Transverse colon (tissue), 4 donors: ENCODE measurements around the gene PPP1R14B.

Source experiments
- EP300 ChIP-seq: sonication (generic); formaldehyde crosslinking; IDR thresholded peaks from one replicate; pipeline ENCODE4 v1.6.1; 2017; ENCODE audit warnings: antibody characterized with exemption, low read depth
- POLR2A ChIP-seq: fragments of 450-650 bp; IDR thresholded peaks from one replicate; pipeline ENCODE4 v1.6.1; 2016; ENCODE audit warnings: antibody characterized with exemption, mild to moderate bottlenecking, moderate library complexity
- POLR2AphosphoS5 ChIP-seq, 3 donors: sonication (generic); formaldehyde crosslinking; IDR thresholded peaks; one replicate each; pipeline ENCODE4 v1.6.1; 2016; ENCODE audit warnings: antibody characterized with exemption in 3 of 3
- TF ChIP-seq, protein P1 (sequence below), 5 experiments: fragments of 200-600 bp in 3 of 5; fragments of 450-650 bp in 2 of 5; sonication (generic) in 3 of 5; IDR thresholded peaks; 1 replicate in 2 of 5; 2 replicates in 3 of 5; pipeline ENCODE4 v1.5.1; 2016 to 2017; ENCODE audit warnings: antibody characterized with exemption in 5 of 5, inconsistent platforms in 3 of 5, mild to moderate bottlenecking in 2 of 5, moderate library complexity in 1 of 5

- TF ChIP-seq, protein P1, sequence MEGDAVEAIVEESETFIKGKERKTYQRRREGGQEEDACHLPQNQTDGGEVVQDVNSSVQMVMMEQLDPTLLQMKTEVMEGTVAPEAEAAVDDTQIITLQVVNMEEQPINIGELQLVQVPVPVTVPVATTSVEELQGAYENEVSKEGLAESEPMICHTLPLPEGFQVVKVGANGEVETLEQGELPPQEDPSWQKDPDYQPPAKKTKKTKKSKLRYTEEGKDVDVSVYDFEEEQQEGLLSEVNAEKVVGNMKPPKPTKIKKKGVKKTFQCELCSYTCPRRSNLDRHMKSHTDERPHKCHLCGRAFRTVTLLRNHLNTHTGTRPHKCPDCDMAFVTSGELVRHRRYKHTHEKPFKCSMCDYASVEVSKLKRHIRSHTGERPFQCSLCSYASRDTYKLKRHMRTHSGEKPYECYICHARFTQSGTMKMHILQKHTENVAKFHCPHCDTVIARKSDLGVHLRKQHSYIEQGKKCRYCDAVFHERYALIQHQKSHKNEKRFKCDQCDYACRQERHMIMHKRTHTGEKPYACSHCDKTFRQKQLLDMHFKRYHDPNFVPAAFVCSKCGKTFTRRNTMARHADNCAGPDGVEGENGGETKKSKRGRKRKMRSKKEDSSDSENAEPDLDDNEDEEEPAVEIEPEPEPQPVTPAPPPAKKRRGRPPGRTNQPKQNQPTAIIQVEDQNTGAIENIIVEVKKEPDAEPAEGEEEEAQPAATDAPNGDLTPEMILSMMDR (IDR thresholded peaks at IDR 0.05) = no peak
- TF ChIP-seq POLR2A (peak; percentile 52), POLR2AphosphoS5 (IDR thresholded peaks at IDR 0.05) (peak in 2 of 3 donors; percentile 56 to 63), EP300 (no peak)
Observed at GRCh38 chr11:64206457-64207255, 40.1 kb downstream of the PPP1R14B start, which contains the start of gene FERMT3.
